Activated CD4-positive, alpha-beta T cell treated with anti-CD3 and anti-CD28 coated beads, Interleukin-2, Interleukin-4, amounts not matched to agents 100 ng/mL and 50 ng/mL, durations not matched to agents 16 hours and 8 hours (primary cell): ENCODE data around the gene CD160.
A peak's percentile ranks its signal among the peaks of the same experiment; 100 is the strongest.
"Not testable (repeated sequence)": the region's sequence is repeated elsewhere in the genome, so short reads cannot be mapped to it uniquely, and the experiment has no call there.

Experiments
- DNase-seq: peaks from one replicate; pipeline ENCODE4 v3.0.0-alpha.2; 2020; ENCODE audit warnings: low spot score

Gene CD160

DNA sequence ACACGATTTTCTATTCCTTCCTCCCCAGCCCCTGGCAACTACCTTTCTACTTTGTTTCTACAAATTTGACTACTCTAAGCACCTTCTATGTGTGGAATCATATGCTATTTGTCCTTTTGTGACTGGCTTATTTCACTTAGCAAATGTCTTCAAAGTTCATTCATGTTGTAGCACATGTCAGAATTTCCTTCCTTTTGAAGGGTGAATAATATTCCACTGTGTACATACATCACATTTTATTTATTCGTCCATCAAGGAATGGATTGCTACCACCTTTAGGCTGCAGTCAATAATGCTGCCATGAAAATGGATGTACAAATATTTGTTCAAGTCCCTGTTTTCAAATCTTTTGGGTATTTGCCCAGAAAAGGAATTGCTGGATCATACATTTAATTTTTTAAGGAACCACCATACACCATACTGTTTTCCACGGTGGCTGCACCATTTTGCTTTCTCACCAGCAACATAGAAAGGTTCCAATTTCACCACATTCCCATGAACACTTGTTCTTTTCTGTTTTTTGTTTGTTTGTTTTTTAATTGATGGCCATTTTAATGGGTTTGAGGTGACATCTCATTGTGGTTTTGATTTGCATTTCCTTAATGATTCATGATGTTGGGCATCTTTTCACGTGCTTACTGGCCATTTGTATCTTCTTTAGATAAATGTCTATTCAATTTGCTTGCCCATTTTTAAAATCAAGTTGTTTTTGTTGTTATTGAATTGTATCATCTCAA, 8.8 kb upstream of the CD160 start:
- no peak for DNase-seq

DNA sequence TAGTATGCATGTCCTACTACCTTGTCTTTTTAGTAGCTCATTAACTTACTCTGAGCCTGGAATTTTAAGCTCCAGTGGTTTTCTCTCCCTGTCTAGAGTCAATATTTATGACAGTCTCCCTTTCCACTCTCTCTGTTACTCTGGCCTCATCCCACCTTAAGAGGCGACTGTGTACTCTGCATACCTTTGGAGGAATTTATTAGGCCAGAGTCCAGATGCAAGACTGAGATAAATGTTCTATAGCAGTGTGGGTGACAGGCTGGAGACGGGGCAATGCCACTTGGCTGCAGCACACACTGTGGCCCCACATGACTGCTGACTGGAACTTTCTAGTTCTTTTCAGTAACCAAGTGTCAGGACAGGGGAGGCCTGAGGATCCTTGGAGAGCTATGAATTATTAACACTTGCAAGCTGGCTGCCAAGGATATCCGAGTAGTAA, 8.1 kb upstream of the CD160 start:
- DNase-seq: no peak

DNA sequence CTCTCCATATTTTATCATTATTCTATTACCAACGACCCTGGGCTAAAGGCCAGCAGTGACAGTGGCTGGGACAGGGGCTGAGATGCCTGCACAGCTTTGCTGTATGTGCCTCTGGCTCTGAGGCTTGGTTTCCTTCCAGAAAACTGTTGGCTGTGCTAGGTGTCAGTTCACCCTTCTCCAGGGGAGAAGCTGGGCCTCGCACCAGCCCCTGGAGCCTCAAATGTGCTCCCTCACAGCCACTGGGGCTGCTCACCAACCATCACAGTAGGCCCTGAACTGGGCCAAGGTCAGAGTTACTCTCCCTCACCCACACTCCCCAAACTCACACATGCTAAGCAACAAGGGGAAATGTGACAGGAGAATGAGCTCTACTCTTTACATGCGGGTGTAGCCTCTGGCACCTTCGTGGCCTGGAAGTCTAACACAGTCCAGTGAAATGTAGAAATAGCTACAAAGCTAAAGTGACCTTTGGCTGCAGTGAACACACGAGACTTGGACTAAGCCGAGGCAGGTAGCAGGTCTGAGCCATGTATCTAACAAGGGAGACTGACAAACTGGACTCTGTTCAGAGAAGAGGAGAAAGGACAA, 4.7 kb upstream of the CD160 start:
- no peak for DNase-seq

GRCh38 chr1:145716641-145717345, 2.5 kb upstream of the CD160 start:
- DNase-seq: no peak

DNA sequence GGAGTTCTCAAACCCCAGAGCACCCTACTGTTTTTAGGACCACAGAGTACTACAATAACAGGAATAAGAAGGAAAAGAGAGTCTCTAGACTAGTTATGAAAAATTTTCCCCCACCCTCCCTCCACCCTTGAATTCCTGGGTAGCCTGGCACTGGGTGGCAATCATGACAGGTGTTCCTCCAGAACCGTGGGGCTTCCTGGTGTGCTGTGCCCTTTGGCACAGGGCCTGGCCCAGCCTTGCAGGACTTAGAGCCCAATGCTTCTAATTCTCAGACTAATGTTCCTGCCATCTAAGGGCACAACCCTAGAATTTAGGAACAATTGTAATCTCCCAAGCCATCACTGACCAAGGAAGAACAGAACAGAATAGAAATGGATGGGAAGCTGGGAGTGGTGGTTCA, 1.5 kb upstream of the CD160 start:
- DNase-seq: no peak

- DNase-seq: not testable (repeated sequence)
Measured at GRCh38 chr1:145718465-145718864, 834 bp upstream of the CD160 start.

GRCh38 chr1:145720556-145720877, 1.2 kb downstream of the CD160 start:
- DNase-seq: no peak

DNA sequence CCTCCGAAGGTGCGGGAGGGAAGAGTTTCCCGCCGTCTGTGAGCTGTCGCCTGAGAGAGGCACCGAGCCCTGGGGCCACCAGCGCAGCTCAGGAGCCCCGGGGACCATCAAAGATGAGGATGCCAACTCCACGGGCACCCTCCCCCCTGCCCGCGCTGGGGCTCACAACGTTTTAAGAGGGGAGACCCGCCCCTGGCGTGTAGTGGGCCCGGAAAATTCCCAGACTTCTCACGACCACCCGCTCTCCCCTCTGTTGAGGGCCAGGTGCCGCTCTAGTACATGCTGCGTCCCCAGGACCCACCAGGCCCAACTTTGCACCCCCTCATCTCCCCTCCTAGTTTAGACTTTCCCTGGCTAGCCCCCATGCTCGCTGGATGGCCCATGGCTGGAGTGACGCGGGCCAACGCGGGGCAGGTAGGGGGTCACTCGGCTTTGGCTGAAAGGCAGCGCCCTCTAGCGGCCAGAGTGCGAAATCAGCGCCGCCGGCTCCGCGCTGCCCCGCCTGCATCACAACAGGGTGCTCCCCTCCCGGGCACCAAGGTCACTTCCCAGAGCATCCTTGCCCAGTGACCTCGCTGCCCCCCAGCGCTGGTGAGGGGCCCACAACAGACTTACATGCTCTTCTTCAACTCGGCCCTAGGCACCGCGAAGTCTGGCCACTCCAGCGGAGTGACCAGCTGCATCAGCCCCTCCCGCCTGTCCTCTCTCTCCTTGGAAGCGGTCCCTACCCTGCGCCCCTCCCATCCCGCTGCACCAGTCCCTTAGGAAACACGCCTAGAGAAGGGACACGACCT, 1.8 kb downstream of the CD160 start:
- DNase-seq: peak; percentile 65

DNA sequence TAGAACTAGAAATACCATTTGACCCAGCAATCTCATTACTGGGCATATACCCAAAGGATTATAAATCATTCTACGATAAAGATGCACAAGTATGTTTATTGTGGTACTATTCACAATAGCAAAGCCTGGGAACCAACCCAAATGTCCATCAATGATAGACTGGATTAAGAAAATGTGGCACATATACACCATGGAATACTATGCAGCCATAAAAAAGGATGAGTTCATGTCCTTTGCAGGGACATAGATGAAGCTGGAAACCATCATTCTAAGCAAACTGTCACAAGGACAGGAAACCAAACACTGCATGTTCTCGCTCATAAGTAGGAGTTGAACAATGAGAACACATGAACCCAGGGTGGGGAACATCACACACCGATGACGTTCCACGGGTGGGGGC, 6.9 kb downstream of the CD160 start:
- DNase-seq: not testable (repeated sequence)

- no peak for DNase-seq
Measured at GRCh38 chr1:145729196-145729595, 9.9 kb downstream of the CD160 start.

DNA sequence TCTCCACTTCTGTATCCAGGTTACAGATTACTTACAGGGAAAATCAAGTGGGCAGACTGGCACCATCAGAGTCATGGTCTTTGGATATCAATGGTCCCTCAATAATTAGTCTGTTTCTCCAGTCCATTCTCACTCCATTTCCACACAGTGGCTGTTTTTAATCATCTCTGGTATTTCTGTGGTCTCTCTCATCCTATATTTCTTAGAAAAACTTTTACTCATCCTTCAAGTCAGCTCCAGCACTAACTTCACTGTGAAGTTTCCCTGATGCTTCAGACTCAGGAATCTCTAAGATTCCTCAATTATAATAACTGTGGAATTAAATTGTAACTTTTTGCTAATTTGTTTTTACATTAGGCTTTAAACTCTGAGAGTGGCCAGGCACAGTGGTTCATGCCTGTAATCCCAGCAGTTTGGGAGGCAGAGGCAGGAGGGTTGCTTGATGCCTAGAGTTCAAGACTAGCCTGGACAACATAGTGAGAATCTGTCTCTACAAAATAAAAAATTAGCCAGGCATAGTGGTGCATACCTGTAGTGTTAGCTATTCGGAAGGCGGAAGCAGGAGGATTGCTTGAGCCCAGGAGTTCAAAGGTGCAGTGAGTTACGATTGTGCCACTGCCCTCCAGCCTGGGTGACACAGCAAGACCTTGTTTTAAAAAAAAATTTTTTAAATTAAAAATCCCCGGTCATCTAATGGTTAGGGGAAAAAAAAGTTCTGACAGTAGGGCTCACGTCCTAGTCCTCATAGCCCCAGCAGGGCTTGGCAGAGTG, 10.6 kb downstream of the CD160 start:
- DNase-seq: no peak

DNA sequence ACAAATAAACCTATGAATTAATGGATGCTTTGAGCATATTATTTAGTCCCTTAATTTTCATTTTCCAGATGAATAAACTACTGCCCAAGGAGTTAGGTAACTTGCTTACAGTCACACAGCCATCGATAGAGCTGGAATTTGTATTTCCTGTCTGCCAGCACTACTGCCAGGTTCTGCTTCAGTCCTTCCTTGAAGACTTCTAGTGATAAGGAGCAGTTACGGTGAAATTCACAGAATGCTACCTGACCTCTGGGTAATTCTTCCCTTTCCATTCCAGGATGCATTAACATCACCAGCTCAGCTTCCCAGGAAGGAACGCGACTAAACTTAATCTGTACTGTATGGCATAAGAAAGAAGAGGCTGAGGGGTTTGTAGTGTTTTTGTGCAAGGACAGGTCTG, 11.2 kb downstream of the CD160 start:
- DNase-seq: no peak

- no peak for DNase-seq
Measured at GRCh38 chr1:145730900-145731299, 11.6 kb downstream of the CD160 start.

DNA sequence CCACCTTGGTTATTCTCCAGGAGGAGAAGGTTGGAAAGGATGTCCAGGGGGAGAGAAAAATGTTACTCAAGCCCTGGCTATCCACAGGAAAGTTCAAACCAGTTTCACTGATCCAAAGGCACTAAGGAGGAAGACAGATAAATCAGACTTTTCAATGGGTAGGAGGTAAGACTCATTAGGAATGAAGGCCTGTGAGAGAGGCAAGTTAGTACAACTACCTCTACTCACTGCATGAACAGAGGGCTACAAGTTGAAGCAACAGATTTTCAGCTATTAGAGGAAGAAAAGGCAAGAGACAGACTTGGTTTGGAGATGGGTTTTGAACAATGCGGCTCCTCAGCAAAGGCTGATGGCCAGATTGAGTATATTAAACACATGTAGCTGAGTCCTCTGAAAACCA, 16.9 kb downstream of the CD160 start:
- DNase-seq: no peak

GRCh38 chr1:145740269-145740668, 21.0 kb downstream of the CD160 start:
- no peak for DNase-seq

- DNase-seq: no peak
Measured at GRCh38 chr1:145747398-145748247, 28.3 kb downstream of the CD160 start.

- no peak for DNase-seq
Measured at GRCh38 chr1:145750426-145750825, 31.1 kb downstream of the CD160 start.

GRCh38 chr1:145751491-145752037, 32.3 kb downstream of the CD160 start:
- DNase-seq: no peak

DNA sequence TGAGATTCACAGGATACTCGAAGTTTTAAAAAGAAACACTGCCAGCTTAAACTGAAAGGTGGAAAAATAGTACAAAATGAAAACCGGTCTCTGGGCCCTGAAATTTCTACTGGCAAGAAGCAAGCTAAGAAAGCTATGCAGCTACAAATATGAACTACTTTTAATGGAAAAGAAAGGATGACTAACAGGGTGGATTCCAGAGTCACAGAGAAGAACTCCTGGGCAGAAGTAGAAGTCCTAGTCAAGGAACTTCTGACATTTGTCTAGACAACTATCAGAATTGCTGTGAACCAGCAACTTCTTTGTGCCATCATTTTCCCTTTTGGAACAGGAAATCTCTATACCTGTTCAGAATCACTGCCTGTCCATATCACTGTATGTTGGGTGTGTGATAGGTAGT, 38.1 kb downstream of the CD160 start:
- DNase-seq: no peak

DNA sequence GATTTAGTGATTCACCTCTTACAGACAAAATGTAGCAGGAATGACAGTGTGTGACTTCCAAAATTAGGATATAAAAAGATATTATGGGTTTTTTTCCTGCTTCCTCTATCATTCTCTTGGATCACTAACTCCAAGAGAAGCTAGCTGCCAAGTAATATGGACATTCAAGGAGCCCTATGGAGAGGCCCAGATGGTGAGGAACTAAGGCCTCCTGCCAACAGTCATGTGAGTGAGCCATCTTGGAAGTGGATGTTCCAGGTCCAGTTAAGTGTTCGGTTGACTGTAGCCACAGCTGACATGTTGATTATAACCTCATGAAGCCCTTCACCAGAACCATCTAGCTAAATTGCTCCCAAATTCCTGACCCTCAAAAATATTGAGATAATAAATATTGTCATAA, 38.8 kb downstream of the CD160 start:
- DNase-seq: no peak

DNA sequence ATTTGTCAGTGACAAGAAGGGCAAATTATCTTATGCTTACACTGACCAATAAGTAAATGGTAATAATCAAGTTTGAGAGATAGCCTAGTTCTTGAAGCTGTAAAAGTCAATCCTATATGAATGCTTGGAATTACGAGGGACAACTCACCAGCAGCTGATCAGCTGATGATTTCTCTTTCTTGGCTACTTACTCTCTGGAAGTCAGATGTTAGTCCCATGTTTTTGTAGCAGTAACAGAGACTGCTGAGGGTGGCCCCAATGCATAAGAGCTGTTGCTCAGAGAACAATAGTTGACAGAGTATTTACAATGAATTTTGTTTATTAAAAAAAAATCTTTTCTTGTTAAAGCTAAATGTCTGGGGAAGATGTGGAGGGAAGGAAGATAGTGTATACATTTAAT, 39.3 kb downstream of the CD160 start:
- DNase-seq: no peak
